B cell (primary cell): Measurements from ENCODE around the gene ZNF611. TPM values are rescaled to one million over a fixed set of nuclear protein-coding genes. Genes with fewer than 3 reads are reported as not detected.

Experiments
- ATAC-seq: fragments of 200-7000 bp; cut with Tn5 transposase; one replicate; pipeline ENCODE4 v1.10.0; 2021; ENCODE audit warnings: low read depth, mild to moderate bottlenecking, moderate number of reproducible peaks, moderate library complexity
- CTCF ChIA-PET: fragments of 350-600 bp; sonication (Branson Sonifier 250); formaldehyde crosslinking; loops from one replicate; lab custom pipeline; 2021; ENCODE audit warnings: antibody characterized with exemption, inconsistent platforms; lab: Charles Lee
- POLR2A ChIA-PET: fragments of 350-600 bp; sonication (Branson Sonifier 250); formaldehyde crosslinking; loops from one replicate; lab custom pipeline; 2021; ENCODE audit warnings: antibody characterized with exemption; lab: Charles Lee
- DNase-seq: peaks from one replicate; pipeline ENCODE4 v3.0.0; 2013
- H2AFZ ChIP-seq: 2 replicates; pipeline ENCODE4 v1.6.1; 2012; ENCODE audit warnings: mild to moderate bottlenecking, low read depth, low read length; ENCODE audit not compliant: insufficient read depth, poor library complexity, severe bottlenecking
- H3K27ac ChIP-seq, 2 donors: 1 replicate in 1 of 2; 2 replicates in 1 of 2; pipeline ENCODE4 v1.5.1; 2012 to 2013; ENCODE audit warnings: low read length in 2 of 2, mild to moderate bottlenecking in 2 of 2, moderate library complexity in 1 of 2
- H3K27me3 ChIP-seq, 4 experiments: fragments of 200-600 bp in 1 of 4; sonication (generic) in 1 of 4; replicated peaks in 1 of 4; 1 replicate in 2 of 4; 2 replicates in 2 of 4; pipeline versions ENCODE4 v1.6.1 to v1.7.0; 2013 to 2016; ENCODE audit warnings: low read length in 3 of 4, mild to moderate bottlenecking in 2 of 4, mixed read lengths in 1 of 4, moderate library complexity in 1 of 4; ENCODE audit not compliant: insufficient read depth in 4 of 4, control insufficient read depth in 3 of 4; ENCODE audit errors: control extremely low read depth in 1 of 4
- H3K36me3 ChIP-seq, 2 experiments: replicated peaks in 1 of 2; 1 replicate in 1 of 2; 2 replicates in 1 of 2; pipeline versions ENCODE4 v1.6.1 to v1.7.1; 2013; ENCODE audit warnings: low read length in 1 of 2; ENCODE audit not compliant: insufficient read depth in 2 of 2, control insufficient read depth in 1 of 2; ENCODE audit errors: control extremely low read depth in 1 of 2, extremely low read depth in 1 of 2
- H3K4me1 ChIP-seq, 2 donors: fragments of 200-600 bp in 1 of 2; sonication (generic) in 1 of 2; 1 replicate in 1 of 2; 2 replicates in 1 of 2; pipeline versions ENCODE4 v1.5.1 to v1.6.1; 2013 to 2017; ENCODE audit warnings: low read length in 2 of 2; ENCODE audit not compliant: control insufficient read depth in 2 of 2, insufficient read depth in 2 of 2
- H3K4me2 ChIP-seq: replicated peaks from 2 replicates; pipeline ENCODE3; 2012; ENCODE audit warnings: mild to moderate bottlenecking, low read depth, low read length; ENCODE audit not compliant: poor library complexity, severe bottlenecking
- H3K4me3 ChIP-seq, 5 experiments: fragments of 200-600 bp in 1 of 5; sonication (generic) in 1 of 5; 1 replicate in 3 of 5; 2 replicates in 2 of 5; pipeline versions ENCODE4 v1.5.1 to v1.7.0; 2011 to 2016; ENCODE audit warnings: low read length in 4 of 5, mild to moderate bottlenecking in 4 of 5, low read depth in 2 of 5, control low read depth in 1 of 5, moderate library complexity in 1 of 5; ENCODE audit not compliant: insufficient read depth in 1 of 5; ENCODE audit errors: control extremely low read depth in 1 of 5, extremely low read depth in 1 of 5
- H3K79me2 ChIP-seq: fragments of 200-600 bp; sonication (generic); one replicate; pipeline ENCODE4 v1.6.0; 2016; ENCODE audit warnings: low read length; ENCODE audit not compliant: control insufficient read depth, insufficient read depth
- H3K9ac ChIP-seq: fragments of 200-600 bp; sonication (generic); 2 replicates; pipeline ENCODE4 v1.6.1; 2017; ENCODE audit warnings: mild to moderate bottlenecking, low read length, moderate library complexity
- H3K9me3 ChIP-seq, 3 donors: one replicate each; pipeline versions ENCODE4 v1.6.1 to v1.7.1; 2013; ENCODE audit warnings: low read length in 2 of 3; ENCODE audit not compliant: control insufficient read depth in 2 of 3, insufficient read depth in 1 of 3; ENCODE audit errors: control extremely low read depth in 1 of 3
- H4K20me1 ChIP-seq: 2 replicates; pipeline ENCODE4 v1.6.0; 2012; ENCODE audit warnings: mild to moderate bottlenecking, low read length; ENCODE audit not compliant: insufficient read depth, control insufficient read depth, poor library complexity, severe bottlenecking
- H3K27ac Mint-ChIP-seq: one replicate; pipeline ENCODE4 v1.8.0; 2021; ENCODE audit warnings: mixed read lengths
- H3K27me3 Mint-ChIP-seq: one replicate; pipeline ENCODE4 v1.8.0; 2021; ENCODE audit warnings: mixed read lengths
- H3K4me1 Mint-ChIP-seq: one replicate; pipeline ENCODE4 v1.8.0; 2021; ENCODE audit warnings: mixed read lengths
- H3K4me3 Mint-ChIP-seq: one replicate; pipeline ENCODE4 v1.8.0; 2021; ENCODE audit warnings: mixed read lengths
- H3K9me3 Mint-ChIP-seq: one replicate; pipeline ENCODE4 v1.8.0; 2022; ENCODE audit warnings: mixed read lengths; ENCODE audit not compliant: insufficient read depth
- CTCF ChIP-seq: fragments of 200-600 bp; IDR thresholded peaks from one replicate; pipeline ENCODE4 v1.8.0; 2022; ENCODE audit warnings: antibody characterized with exemption, mild to moderate bottlenecking
- EZH2 ChIP-seq: IDR thresholded peaks from 2 replicates; pipeline ENCODE4 v1.6.1; 2012; ENCODE audit warnings: borderline replicate concordance, low read depth, mild to moderate bottlenecking, moderate library complexity, low read length; ENCODE audit not compliant: insufficient read depth, poor library complexity, severe bottlenecking
- WGBS: methylation state at CpG from one replicate; pipeline ENCODE4 v1.1.5; 2013; ENCODE audit warnings: missing lambda C conversion rate; ENCODE audit not compliant: insufficient coverage; 5-methylcytosine and 5-hydroxymethylcytosine counted together
- intact Hi-C: fragments of 100-400 bp; cut with micrococcal nuclease; formaldehyde crosslinking; loops from one replicate; pipeline ENCODE4 v1.10.0; 2022
- polyA plus RNA-seq: library from polyadenylated mRNA; depleted of rRNA; stranded (reverse); fragments of >200 nt; gene quantifications from 2 replicates; pipeline ENCODE4 v1.2.3, GENCODE V29; 2012
- total RNA-seq, 2 donors: library from RNA; stranded (reverse); fragments of 120-200 nt in 1 of 2; gene quantifications; 1 replicate in 1 of 2; 2 replicates in 1 of 2; pipeline versions ENCODE4 v1.2.3 to v1.2.4, GENCODE V29; 2013 to 2022

Gene ZNF611
- total and polyA plus RNA-seq, 2 donors (not counting 1 experiment from before 2014, with no cell fraction given): 10.2 to 51.5 TPM

- H3K36me3 ChIP-seq: no peaks in the 10 kb centered on the region
- peak overlapping the region; percentile 55 to 72 for H3K27ac ChIP-seq
- no peaks in the 10 kb centered on the region for H4K20me1 ChIP-seq
- H3K27ac Mint-ChIP-seq: peak overlapping the region; percentile 87
- peaks cover 0 to 18% (median 0%) of the 10 kb centered on the region in 3 donors for H3K9me3 ChIP-seq
- CTCF ChIA-PET: interaction anchor here (0.6 kb wide), 1 partner anchor 289 kb away, joined by 3 read pairs; no protein-coding TSS in a partner anchor
- H3K4me3 ChIP-seq: peak overlapping the region; percentile 76 to 91 (median 80)
- H3K27me3 ChIP-seq: no peaks in the 10 kb centered on the region
- peaks cover 12 to 15% of the 10 kb centered on the region in 2 donors for H3K4me1 ChIP-seq
- DNase-seq: peak; percentile 92
- peak overlapping the region; percentile 77 for H3K9ac ChIP-seq
- H3K4me2 ChIP-seq: peak overlapping the region; percentile 85
- intact Hi-C loops: loop anchor here (1.0 to 2.0 kb wide), 6 partner anchors 45 to 421 kb away; partner anchors contain the start of genes ZNF600, ZNF611, ZNF701 and ZNF766
- TF ChIP-seq EZH2 (no peak), CTCF (no peak)
- peaks cover 26% of the 10 kb centered on the region for H3K4me1 Mint-ChIP-seq
- peak; percentile 97 for ATAC-seq
- H3K79me2 ChIP-seq: peaks cover 18% of the 10 kb centered on the region
- WGBS: under 1% methylated on average over 44 of the region's 47 CpGs
- H3K4me3 Mint-ChIP-seq: peak overlapping the region; percentile 97
- POLR2A ChIA-PET: interaction anchor here (0.5 to 1.0 kb wide), 3 partner anchors 49 to 290 kb away, joined by 4 to 6 read pairs (median 4); no protein-coding TSS in a partner anchor
- peak overlapping the region; percentile 93 for H2AFZ ChIP-seq
- H3K9me3 Mint-ChIP-seq: peaks cover 2% of the 10 kb centered on the region
- no peaks in the 10 kb centered on the region for H3K27me3 Mint-ChIP-seq
Observed at GRCh38 chr19:52690369-52691214, 44.3 kb downstream of the ZNF611 start.
